ENCODE results near the gene CNBD2.

DNA sequence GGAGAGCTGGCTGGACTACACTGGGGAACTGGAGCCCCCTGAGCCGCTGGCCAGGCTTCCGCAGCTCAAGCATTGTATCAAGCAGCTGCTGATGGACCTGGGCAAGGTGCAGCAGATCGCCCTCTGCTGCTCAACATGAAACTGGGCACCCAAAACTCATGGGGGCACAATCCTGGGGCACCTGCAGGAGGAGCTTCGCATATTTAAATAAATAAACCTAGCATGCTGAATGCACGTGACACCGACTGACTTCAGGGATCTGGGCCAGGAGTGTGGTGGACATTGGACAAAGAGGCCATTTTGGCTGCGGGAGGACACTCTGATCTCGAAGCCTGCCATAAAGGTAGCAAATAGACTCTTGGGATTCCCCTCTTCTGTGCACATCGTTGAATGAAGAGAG, 20.9 kb upstream of the CNBD2 start:
- TF ChIP-seq, protein P1, sequence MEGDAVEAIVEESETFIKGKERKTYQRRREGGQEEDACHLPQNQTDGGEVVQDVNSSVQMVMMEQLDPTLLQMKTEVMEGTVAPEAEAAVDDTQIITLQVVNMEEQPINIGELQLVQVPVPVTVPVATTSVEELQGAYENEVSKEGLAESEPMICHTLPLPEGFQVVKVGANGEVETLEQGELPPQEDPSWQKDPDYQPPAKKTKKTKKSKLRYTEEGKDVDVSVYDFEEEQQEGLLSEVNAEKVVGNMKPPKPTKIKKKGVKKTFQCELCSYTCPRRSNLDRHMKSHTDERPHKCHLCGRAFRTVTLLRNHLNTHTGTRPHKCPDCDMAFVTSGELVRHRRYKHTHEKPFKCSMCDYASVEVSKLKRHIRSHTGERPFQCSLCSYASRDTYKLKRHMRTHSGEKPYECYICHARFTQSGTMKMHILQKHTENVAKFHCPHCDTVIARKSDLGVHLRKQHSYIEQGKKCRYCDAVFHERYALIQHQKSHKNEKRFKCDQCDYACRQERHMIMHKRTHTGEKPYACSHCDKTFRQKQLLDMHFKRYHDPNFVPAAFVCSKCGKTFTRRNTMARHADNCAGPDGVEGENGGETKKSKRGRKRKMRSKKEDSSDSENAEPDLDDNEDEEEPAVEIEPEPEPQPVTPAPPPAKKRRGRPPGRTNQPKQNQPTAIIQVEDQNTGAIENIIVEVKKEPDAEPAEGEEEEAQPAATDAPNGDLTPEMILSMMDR (IDR thresholded peaks at IDR 0.05; ENCODE audit: insufficient read depth, low read depth, low read length) = no peak
- no peak for TF ChIP-seq EZH2 (IDR thresholded peaks at IDR 0.05; ENCODE audit: insufficient read depth, low read length)
